GM21367 (cell line): ENCODE measurements around the gene TAF3.

Experiments used
- ATAC-seq: cut with Tn5 transposase; IDR thresholded peaks from one replicate; pipeline ENCODE4 v1.9.1; 2021; ENCODE audit not compliant: unreplicated experiment

Gene TAF3

DNA sequence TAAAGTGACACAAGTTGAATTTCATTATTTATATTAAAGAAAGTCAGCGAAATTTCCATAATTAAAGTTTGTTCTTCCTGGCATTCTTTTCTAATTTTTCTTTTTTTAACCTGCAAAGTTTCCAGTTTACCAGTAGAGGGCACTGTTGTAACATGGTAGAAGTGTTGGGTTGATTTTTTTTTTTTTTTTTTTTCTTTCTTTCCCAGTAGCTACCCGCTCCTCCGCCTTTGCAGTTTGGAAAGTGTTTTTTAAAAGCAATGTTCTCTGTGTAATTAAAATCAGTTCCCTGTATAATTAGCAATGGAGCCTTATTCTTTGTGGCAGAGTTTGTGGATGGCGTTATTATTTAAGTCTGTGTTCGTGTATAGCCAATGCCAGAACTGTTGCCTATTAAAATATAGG, 53.7 kb downstream of the TAF3 start:
- ATAC-seq = no peak

DNA sequence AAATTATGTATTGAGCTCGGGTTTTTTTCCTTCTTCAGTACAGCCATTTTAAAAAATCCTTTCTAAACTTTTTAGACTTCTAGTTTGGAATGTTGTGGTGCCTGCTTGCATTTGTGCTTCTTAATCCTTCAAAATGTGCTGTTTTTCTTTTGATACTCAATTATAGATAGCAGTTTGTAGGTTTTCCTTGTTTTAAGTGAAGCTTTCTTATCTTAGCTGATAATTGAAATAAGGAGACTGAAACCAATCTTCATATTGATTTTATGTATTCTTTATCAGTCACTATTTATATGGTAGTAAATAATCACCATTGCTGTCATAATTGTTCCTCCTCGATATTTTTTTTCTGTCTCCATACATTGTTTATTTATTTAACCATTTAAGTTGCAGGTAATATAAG, 56.6 kb downstream of the TAF3 start:
- no peak for ATAC-seq

DNA sequence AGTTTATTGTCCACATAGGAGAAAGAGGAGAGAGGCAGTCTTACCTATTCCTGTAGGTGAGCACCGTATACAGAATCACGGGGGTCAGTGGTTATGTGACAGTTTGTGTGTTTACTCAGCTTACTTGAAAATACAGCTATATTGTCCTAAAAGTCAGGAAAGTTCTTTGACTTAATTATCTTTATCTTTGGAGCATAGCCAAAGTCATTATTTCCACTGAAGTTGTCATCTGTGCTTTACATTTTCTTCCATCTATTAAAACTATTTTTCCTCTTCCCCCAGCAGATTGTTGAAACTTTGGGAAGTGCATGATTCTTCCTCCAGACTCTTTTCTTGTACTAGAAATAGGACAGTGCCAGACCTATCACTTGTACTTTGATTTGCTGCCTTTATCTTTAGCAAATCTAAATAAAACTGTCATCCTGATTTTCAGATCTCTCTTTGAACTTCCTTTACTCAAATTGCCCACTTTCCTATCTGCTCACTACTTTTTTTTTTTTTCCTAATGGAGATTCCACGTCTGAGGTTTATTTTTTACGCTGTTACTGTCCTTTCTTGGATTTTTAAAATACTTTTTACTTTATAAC, 58.3 kb downstream of the TAF3 start:
- no peak for ATAC-seq

DNA sequence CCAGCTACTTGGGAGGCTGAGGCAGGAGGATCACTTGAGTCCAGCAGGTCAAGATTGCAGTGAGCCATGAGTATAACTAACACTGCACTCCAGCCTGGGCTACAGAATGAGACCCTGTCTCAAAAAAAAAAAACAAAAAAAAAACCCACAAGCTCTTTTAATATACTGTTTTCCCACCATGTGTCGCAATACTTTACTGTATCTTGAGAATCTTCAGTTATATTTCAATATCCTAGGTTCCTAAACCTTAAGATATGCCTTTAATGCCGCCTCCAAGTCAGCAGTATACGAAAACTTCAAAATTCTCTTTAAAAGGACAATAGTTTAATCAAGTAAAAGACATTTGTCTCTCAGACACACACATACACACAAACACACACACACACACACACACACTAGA, 62.8 kb downstream of the TAF3 start:
- ATAC-seq = no peak

DNA sequence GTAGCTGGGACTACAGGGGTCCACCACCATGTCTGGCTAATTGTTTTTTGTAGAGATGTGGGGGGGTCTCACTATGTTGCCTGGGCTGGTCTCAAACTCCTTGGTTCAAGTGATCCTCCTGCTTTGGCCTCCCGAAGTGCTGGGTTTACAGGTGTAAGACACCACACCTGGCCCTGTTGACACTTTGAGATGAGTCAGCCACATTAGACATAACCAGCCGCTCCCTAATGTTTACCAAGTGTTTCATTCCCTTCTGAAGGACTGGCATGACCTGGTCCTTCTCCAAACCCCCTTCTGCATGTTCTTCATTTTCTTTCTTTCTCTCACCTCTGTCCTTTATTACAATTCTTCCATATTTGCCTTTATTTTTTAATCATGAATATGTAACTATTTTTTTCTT, 67.8 kb downstream of the TAF3 start:
- no peak for ATAC-seq

DNA sequence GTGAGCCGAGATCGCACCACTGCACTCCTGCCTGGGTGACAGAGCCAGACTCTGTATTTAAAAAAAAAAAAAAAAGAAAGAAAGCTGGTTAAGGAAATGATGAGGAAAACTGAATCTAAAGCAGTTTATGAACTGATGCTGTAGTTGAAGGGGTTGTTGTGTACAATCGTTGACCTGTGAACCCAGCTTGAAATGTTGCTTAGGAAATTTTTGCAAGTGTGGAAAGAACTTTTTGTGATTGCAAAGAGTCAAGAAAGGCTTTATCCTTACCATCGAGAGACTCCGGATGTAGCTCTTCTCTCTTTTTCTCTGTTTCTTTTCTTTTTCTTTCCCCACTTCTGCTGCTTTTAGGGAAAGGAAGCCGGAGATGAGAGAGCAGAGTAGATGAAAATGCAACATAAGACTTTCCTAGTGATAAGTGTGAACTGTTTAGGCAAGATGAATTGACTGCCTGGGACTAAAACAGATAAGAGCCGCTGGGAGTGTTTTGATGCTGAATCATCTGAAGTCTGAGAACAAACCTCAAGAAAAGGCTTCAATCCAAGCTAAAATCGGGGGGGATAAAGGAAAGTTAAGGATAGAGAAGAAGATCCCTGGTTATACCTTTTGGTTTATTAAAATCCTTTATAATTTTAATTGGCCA, 69.0 kb downstream of the TAF3 start:
- no peak for ATAC-seq

DNA sequence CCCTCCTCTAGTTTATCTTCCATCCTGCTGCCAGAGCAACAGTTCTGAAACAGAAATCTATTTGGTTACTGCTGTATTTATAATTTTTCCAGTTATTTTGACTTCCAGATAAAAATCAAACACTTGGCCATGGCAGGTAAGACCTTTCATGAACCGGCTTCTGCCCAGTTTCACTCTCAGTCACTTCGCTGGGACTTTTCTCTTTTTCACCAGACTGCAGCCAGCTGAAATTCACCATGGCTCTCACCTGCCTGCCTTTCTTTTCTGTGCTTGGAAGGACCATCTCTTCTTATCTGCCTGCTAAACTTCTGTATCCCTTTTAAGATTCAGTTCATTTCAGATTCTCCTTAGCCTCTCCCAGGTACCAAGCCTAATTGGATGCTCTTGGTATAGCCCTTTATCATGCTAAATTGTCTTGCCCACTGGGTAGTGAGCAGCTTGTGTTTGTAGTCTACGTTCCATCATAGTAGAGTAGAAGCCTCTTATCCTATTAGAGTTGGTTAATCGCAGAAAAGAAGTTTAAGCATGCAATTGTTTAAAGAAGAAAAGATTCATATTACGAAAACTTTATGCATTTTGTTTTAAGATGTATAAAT, 71.7 kb downstream of the TAF3 start:
- no peak for ATAC-seq

DNA sequence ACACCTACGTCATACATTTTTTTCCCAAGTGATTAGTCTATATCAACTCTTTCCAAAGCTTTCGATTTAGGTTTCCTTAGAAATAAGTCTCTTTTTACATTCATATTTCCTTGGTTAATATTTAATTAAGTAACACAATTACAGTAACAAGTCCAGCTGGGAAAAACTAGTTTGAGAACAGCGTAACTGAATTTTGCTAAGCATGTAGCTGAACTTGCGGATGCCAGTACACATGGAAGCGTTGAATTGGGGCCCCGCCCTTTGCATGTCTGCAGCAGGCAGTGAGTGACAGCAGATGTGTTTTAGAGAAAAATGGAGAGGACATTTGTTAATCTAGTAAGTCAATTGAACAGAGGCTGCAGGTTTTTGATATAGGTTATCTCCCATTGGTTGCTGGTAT, 72.5 kb downstream of the TAF3 start:
- no peak for ATAC-seq

DNA sequence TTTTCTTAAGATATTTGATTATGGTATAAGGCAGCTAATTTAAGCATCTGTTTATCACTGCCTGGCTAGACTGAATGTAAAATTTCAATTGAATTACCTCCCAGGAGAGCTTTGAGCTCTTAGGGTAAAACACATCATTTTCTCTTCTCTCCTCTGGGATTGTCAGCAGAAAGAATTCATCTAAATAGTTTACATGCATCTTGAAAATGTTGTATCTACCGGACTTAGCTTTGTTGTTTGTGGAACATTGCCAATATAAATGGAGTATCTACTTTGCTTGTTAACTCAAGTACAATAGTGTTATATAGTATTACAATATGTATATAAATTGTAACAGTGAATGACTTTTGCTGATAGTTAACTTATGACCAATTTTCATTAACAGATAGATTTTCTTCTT, 73.3 kb downstream of the TAF3 start:
- no peak for ATAC-seq

DNA sequence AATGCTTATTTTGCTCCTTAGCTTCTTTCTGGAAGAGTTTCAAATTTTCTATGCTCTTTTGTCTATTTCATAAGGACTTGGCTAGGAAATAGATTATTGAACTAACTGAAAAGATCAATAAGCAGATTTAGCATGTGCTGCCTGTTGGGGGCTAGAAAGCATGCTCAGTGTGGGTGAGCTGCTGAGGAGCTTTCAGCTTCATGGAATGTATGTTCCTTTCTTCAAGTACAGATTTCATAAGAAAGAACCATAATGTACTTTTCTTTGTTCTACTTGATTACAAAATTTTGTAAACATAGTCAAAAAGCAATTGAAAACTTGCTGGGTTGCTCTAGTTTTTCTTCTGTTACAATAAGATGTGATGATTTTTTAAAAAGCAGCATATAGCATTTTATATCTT, 73.8 kb downstream of the TAF3 start:
- no peak for ATAC-seq

DNA sequence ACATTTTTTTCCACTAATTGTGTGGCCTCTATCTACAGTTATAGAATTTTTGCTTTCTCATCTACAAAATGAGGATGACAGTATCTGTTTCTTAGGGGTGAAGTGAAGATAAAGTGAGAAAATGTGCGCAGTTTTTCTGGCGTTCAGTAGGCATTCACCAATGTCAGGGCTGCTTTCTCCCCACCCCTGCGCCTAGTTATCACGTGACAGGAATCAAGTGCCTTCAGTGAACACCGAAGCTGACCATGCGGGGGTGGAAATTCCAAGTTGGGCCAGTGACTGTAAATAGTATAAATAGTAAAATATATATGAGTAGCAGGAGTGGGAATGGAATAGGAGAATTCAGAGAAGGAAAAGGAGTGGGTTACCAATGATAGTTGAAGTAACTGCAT, 77.4 kb downstream of the TAF3 start:
- no peak for ATAC-seq

DNA sequence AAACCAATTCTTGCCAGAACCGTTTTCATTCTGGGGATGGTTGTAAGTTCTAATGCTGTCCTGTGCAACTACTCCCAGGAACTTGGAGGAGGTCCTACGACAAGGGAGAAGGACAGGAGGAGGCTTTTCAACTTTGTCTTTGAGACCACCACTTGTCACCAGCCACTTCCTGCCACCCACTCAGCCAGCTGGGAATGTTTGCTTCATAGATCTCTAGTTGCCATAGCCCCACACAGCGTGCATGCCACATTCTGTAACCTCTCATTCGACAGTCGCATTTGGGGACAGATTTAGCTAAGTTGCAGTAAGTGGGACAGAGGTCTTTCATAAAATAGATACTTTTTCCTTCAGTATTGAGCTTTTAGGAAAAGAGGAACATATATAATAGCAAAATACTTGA, 78.0 kb downstream of the TAF3 start:
- ATAC-seq = no peak

DNA sequence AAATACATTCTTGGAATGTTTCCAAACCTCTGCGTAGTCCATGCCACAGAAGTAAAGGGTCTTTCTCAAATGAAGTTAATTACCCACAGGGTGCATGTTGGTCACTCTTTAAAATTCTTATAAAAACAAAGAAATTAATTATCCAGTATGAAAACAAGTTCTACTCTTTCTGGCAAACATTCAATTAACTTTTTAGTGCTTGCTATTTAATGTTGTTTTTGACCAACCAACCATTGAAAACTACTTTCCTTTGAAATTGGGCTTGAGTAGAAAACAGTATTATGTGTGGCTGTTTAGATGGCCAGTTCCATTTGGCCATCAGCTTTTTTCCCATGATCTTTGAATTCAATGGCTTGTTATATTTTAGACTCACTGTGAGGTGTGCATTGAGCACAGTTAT, 83.0 kb downstream of the TAF3 start:
- ATAC-seq = no peak

DNA sequence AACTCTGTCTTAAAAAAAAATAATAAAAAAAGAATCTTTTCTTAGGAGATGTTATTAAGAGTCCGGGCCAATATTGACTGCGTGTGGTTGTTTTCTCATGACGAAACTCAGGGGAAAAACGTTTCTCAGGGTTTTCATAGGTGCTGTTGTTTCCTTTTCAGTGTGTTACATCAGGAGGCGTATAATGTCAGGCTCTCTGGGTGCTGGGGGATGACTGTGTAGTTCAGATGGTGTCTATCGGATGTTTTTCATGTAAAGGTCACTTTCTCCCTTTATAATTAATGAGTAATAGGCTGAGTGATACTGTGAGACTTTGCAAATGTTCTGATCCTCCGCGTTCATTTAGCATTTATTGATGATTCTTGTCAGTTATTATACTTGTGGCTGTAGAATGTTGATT, 84.1 kb downstream of the TAF3 start:
- no peak for ATAC-seq

DNA sequence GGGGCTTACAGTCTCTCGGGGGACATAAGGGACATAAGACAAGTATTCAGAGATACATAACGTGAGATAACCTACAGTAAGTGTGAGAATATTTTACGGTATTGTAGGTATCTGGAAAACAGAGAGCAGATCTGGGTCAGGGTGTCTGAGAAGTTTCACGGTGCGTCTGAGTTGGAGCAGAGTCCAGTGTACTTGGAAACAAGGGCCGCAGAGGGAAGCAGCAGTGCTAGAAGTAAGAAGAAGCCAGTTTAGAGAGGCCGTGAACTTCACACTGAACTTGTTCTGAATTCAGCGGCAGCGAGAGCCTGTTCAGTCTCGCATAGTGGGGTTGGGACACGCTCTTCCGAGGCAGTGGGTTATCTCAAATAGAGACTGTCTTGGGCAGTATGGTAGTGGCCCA, 85.5 kb downstream of the TAF3 start:
- no peak for ATAC-seq

DNA sequence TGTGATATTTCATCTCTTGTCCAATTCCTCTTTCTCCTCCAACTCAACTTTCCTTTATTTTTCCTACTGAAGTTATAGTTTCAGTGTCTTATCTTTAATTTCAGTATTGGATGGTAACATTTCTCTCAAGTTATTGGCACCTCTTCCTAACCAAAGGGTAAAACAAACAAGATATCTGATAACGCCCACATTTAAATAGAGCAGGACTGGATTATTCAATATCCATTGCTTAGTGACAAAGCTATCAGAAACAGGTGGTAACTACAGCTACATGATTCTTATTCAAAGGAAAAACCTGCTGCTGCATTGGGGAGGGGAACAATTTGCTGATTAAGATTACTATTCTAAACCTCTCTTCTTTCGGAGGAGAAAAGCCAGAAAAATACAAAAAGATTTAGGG, 87.8 kb downstream of the TAF3 start:
- ATAC-seq = no peak

DNA sequence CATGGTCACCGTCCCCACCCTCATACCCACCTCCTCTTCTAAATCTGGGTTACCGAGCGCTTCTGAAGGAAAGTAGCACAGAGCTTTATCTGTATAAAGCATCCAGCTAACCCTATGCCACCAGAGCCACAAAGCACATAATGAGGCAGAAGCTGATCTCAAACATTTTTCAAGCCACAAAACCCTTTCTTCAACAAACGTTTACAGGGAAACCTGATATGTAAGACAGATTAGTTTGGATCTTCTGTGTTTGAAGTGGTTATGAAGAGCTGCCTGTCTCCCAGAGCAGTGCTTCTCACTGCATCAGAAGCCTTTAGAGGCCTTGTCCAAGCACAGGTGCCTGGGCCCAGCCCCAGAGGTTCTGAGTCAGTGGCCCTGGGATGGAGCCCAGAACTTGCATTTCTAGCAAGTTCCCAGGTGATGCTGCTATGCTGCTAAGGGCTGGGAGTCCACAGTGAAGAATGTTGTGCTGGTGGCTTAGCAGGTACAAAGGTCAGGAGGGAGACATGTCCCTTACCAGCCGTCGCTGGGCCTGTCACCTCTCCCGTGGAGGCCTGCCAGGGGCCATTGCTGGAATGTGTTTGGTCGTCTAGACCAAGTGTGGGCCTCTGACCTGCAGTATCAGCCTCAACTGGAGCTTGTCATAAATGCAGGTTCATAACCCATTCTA, 90.4 kb downstream of the TAF3 start:
- ATAC-seq = no peak

DNA sequence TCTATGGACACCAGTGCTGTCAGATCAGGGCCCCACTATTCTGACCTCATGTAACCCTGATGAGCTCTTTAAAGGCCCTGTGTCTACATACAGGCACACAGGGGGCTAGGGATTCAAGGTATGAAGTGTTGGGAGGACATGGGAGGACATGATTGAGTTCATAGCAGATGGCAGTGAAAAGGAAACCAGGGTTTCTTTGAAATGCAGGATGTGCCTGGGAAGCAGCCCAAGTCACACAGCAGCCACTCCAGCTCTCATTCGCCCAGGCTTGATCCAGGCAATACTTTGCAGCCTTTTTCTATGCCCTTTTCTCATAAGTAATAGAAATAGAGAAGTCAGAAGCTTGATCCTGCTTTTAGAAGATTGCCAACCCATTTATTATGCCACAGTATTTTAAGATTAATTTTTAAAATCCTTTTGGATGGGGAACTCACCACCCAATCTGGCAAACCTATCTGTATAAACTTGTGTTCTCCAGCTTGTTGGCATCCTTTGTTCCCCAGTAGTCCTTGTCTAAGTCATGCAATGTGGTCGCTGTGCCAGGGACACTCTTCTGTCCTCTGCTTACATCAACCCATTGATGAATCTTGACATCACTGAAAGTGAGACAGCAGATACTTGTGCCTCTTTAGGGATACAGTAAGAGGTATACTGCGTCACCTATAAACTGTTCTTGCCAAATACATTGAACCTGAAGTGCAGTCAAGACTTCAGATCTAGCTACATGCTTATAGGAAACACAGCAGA, 95.0 kb downstream of the TAF3 start:
- no peak for ATAC-seq

DNA sequence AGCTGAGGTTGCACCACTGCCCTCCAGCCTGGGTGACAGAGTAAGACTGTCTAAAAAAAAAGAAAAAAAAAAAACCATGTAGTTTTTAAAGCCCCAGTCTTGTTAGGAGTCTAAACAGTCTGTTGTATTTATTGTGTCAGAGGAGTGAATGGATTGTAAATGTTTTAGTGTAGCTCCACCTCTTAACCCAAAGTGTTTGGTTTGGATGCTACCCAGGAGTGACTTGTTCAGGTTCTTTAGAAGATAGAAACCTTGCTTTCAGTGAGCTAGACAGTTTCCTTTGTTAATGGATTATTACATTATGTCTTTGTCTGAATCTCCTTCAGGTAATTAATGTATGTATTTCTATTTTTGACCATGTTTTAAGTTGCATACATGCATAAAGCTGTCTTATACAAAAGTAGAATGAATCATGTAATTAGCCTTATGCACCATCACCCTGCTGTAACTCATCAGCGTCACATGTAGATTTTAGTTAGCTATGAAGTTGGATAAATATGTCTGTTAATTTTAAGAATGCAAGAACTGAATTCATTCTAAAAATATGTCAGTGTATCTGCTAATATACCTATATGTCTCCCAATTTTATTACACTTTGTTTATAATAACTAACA, 97.7 kb downstream of the TAF3 start:
- no peak for ATAC-seq

DNA sequence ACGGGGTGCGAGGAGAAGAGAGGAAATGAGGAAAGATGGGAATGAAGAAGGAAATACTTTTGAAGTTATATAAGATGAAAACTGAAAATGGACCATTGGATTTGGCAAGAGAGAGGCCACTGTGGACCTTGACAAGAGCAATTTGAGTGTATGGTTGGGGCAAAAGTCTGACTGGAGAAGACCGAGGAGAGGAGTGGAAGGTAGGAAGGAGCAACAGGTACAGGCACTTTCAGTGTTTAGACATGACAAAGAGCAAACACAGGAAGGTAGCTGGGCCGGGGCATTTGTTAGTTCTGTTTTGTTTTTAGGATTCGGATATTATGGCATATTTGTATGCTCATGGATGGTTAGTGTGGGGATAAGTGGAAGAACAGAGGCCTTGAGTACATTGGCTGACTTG, 99.4 kb downstream of the TAF3 start:
- ATAC-seq = no peak

DNA sequence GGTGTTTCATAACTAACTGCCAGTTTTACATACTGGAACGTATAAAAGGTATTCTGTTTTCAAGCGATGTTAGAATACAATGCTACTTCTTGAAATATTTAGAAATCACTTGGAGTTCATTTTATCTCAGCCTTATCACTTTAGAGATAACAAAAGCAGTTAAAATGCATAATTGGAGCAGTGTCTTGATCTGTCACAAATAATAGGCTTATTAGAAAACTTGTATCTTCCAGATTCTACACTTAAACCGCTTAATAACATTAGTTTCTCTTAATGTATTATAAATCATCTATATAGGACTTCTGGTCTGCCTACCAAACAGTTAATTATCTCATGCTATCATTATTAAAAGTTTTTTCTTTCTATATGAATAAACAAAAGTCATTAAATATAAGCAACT, 104.4 kb downstream of the TAF3 start:
- ATAC-seq = no peak
